ENCODE data around the gene OR56A5.

DNA sequence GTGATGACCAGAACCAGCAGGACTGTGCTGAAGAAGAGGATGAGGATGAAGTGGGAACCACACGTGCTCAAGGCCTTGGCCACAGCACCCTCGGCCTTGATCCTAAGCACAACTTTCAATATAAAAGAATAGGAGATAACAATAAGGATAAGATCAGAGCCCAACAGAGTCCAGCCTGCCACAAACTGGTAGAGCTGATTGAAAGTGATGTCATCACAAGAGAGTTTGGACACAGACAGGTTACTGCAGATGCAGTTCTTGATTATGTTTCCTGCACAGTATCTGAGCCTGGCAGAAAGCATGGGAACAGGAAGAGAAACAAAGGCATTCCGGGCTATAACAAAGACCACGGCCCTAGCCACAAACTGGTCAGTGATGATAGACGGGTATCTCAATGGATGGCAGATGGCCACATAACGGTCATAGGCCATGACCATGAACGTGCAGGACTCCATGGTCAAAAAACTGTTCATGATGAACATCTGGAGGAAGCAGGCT, 34.0 kb upstream of the OR56A5 start:
- TF ChIP-seq EZH2 (IDR thresholded peaks at IDR 0.05; ENCODE audit: insufficient read depth, poor library complexity, severe bottlenecking) (no peak), EZH2phosphoT487 (IDR thresholded peaks at IDR 0.05; ENCODE audit: insufficient read depth, low read depth) (no peak)
